ENCODE data around the gene PLEKHG4. TPM values are rescaled to one million over a fixed set of nuclear protein-coding genes. Genes with fewer than 3 reads are reported as not detected.

Gene PLEKHG4
- total RNA-seq, 1 donor from 2014 or later: 7.8 TPM

- peaks cover 50% of the 10 kb centered on the region for H3K4me1 Mint-ChIP-seq
- ChIA-PET POLR2A (interaction anchor here (0.6 to 7.7 kb wide), 8 partner anchors 8 to 412 kb away, joined by 3 to 120 read pairs (median 3); partner anchors contain the start of genes ACD, FBXL8, TMEM208 and TRADD), CTCF (interaction anchor here (1.3 to 3.1 kb wide), 2 partner anchors 13 to 21 kb away, joined by 5 to 12 read pairs; partner anchors contain the start of gene TMEM208)
- no peaks in the 10 kb centered on the region for H3K9me3 Mint-ChIP-seq
- DNase-seq (no peak), ATAC-seq (ENCODE audit: low read depth) (no peak)
- H3K4me3 Mint-ChIP-seq: peak overlapping the region; percentile 85
- intact Hi-C loops (cut with micrococcal nuclease): loop anchor here (5.0 to 10.0 kb wide), 2 partner anchors 414 to 557 kb away; partner anchors contain the start of genes ACD, PARD6A, RANBP10 and TSNAXIP1
- H3K27ac Mint-ChIP-seq: peak overlapping the region; percentile 64
- H3K36me3 Mint-ChIP-seq (ENCODE audit: low read depth): peaks cover 1% of the 10 kb centered on the region
- peaks cover 2% of the 10 kb centered on the region for H3K27me3 Mint-ChIP-seq
- TF ChIP-seq CTCF (IDR thresholded peaks at IDR 0.05): no peak
These were observed 31.3 kb upstream of the PLEKHG4 start for GRCh38 chr16:67248073-67248400.

DNA sequence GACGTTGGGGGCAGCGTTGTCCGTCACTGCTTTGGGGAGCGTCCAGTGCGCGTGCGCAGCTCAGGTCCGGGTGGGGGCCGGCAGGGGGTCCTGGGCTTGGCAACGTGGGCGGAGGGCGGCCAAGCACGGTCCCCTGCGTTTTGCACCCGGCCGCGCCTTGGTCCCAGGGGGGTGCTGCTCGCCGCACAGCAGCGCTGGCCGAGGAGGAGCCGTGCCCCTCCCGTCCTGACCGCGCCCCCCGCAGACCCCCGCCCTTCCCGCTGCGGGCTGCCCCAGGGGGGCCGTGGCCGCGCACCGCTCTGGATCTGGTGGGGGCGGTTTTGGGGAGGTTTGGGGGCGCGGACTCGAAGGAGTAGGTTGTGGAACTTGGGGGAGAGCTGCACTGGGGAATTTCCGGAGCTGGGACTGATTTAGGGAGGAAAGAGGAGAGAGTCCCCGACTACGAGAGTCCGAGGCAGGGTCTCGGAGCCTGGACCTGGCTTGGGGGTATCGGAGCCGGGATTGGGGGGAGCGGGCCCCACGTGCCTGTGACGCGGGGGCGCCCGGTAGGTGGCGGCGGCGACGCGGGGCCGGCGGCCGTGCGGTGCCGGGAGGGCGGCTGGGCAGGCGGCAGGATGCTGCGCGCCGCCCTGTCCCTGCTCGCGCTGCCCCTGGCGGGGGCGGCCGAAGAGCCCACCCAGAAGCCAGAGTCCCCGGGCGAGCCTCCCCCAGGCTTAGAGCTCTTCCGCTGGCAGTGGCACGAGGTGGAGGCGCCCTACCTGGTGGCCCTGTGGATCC, 30.7 kb upstream of the PLEKHG4 start, which contains the start of gene SLC9A5:
SLC9A5 (plus strand) TSS at position 579 of the 777 bp plus-strand sequence; CDS start at position 615, 36 bp downstream.
- DNase-seq (peak; percentile 45), ATAC-seq (ENCODE audit: low read depth) (no peak)
- CTCF ChIA-PET: interaction anchor here (3.1 kb wide), 1 partner anchor 22 kb away, joined by 12 read pairs; the partner anchor contains the start of gene TMEM208
- intact Hi-C loops (cut with micrococcal nuclease): loop anchor here (5.0 to 10.0 kb wide), 2 partner anchors 414 to 556 kb away; partner anchors contain the start of genes ACD, PARD6A, RANBP10 and TSNAXIP1
- no peak for TF ChIP-seq CTCF (IDR thresholded peaks at IDR 0.05)
- no peaks in the 10 kb centered on the region for H3K9me3 Mint-ChIP-seq
- H3K4me3 Mint-ChIP-seq: peak within 1 kb of the TSS; percentile 85
- peaks cover 48% of the 10 kb centered on the region for H3K4me1 Mint-ChIP-seq
- H3K36me3 Mint-ChIP-seq (ENCODE audit: low read depth): peaks cover 1% of the 10 kb centered on the region
- peaks cover 2% of the 10 kb centered on the region for H3K27me3 Mint-ChIP-seq
- POLR2A ChIA-PET: interaction anchor here (0.6 to 7.7 kb wide), 4 partner anchors 9 to 21 kb away, joined by 3 to 120 read pairs (median 4); partner anchors contain the start of gene TMEM208
- H3K27ac Mint-ChIP-seq: peak within 1 kb of the TSS; percentile 64

- ChIA-PET POLR2A (interaction anchor here (7.7 kb wide), 1 partner anchor 22 kb away, joined by 120 read pairs; the partner anchor contains the start of gene TMEM208), CTCF (no interaction called here)
- Mint-ChIP-seq H3K4me3 (peak overlapping the region; percentile 78), H3K27ac (peak overlapping the region; percentile 53), H3K4me1 (peaks cover 40% of the 10 kb centered on the region), H3K36me3 (ENCODE audit: low read depth) (peaks cover 1% of the 10 kb centered on the region), H3K9me3 (no peaks in the 10 kb centered on the region), H3K27me3 (peaks cover 2% of the 10 kb centered on the region)
- no peak for TF ChIP-seq CTCF (IDR thresholded peaks at IDR 0.05)
- no peak for DNase-seq
- no peak for ATAC-seq (ENCODE audit: low read depth)
- intact Hi-C loops (cut with micrococcal nuclease): loop anchor here (5.0 to 10.0 kb wide), 2 partner anchors 413 to 555 kb away; partner anchors contain the start of genes ACD, PARD6A, RANBP10 and TSNAXIP1
These were observed 29.9 kb upstream of the PLEKHG4 start for GRCh38 chr16:67249178-67250044.

- peaks cover 34% of the 10 kb centered on the region for H3K4me1 Mint-ChIP-seq
- DNase-seq (no peak), ATAC-seq (ENCODE audit: low read depth) (no peak)
- H3K9me3 Mint-ChIP-seq: no peaks in the 10 kb centered on the region
- intact Hi-C loops (cut with micrococcal nuclease): no loop called here
- POLR2A ChIA-PET: interaction anchor here (7.7 kb wide), 1 partner anchor 22 kb away, joined by 120 read pairs; the partner anchor contains the start of gene TMEM208
- TF ChIP-seq CTCF (IDR thresholded peaks at IDR 0.05): no peak
- peaks cover 2% of the 10 kb centered on the region for H3K27me3 Mint-ChIP-seq
- peaks cover 1% of the 10 kb centered on the region for H3K36me3 Mint-ChIP-seq (ENCODE audit: low read depth)
- H3K27ac Mint-ChIP-seq: no peak overlapping the region
- H3K4me3 Mint-ChIP-seq: peak overlapping the region; percentile 78
- CTCF ChIA-PET: no interaction called here
These were observed 29.3 kb upstream of the PLEKHG4 start for GRCh38 chr16:67250045-67250327.

All from activated B cell treated with CpG ODN at 0.5 μM for 24 hours (primary cell).